HepG2 (cell line): ENCODE results near the gene MRPL37. TPM values are rescaled to one million over a fixed set of nuclear protein-coding genes. Genes with fewer than 3 reads are reported as not detected.

Experiments used
- ATAC-seq: fragments of 200-7000 bp; cut with Tn5 transposase; 3 replicates; pipeline ENCODE4 v1.9.1; 2020; ENCODE audit warnings: mild to moderate bottlenecking, moderate library complexity
- BruUV-seq: library from RNA; stranded (reverse); fragments of 400-500 nt; replicated peaks from 2 replicates; lab custom pipeline; 2021; lab: Mats Ljungman, UMichigan
- CTCF ChIA-PET: fragments of 300-600 bp; formaldehyde crosslinking; extraction: SDS; loops from one replicate; lab custom pipeline; 2021; ENCODE audit warnings: low total read pairs, inconsistent platforms, low intra/inter-chr PET ratio; lab: Yijun Ruan, JAX
- POLR2A ChIA-PET: fragments of 350-600 bp; sonication (Branson Sonifier 250); formaldehyde crosslinking; loops from one replicate; lab custom pipeline; 2020; ENCODE audit warnings: antibody characterized with exemption, inconsistent platforms; lab: Yijun Ruan, JAX
- DNase-seq: peaks from one replicate; pipeline ENCODE4 v3.0.0-alpha.2; 2015; ENCODE audit warnings: low spot score
- FAIRE-seq: peaks from 3 replicates; lab custom pipeline; 2011; peaks lifted over from hg19 to GRCh38; lab: Jason Lieb, UNC
- H2AFZ ChIP-seq: one replicate; pipeline ENCODE4 v1.6.1; 2011; ENCODE audit warnings: low read length, inconsistent platforms
- H3K27ac ChIP-seq: fragments of 300-600 bp; 3 replicates; pipeline ENCODE4 v1.8.0; 2011; ENCODE audit warnings: mixed run types, mild to moderate bottlenecking, mixed read lengths, low read length, inconsistent platforms; ENCODE audit not compliant: insufficient read depth; ENCODE audit errors: extremely low read length
- H3K27me3 ChIP-seq, 2 experiments: fragments of 200-600 bp in 1 of 2; 2 replicates in 1 of 2; 3 replicates in 1 of 2; pipeline versions ENCODE4 v1.6.0 to v1.8.0; 2011; ENCODE audit warnings: low read length in 2 of 2, mild to moderate bottlenecking in 2 of 2, moderate library complexity in 2 of 2, inconsistent platforms in 1 of 2; ENCODE audit not compliant: insufficient read depth in 2 of 2, control insufficient read depth in 1 of 2
- H3K36me3 ChIP-seq, 2 experiments: fragments of 200-600 bp in 1 of 2; replicated peaks in 1 of 2; 2 replicates in 1 of 2; 3 replicates in 1 of 2; pipeline versions ENCODE4 v1.5.1 to v1.8.0; 2011; ENCODE audit warnings: low read length in 2 of 2, inconsistent platforms in 1 of 2; ENCODE audit not compliant: insufficient read depth in 2 of 2, control insufficient read depth in 1 of 2
- H3K4me1 ChIP-seq: 2 replicates; pipeline ENCODE4 v1.5.1; 2012; ENCODE audit warnings: low read length, inconsistent platforms; ENCODE audit not compliant: insufficient read depth
- H3K4me2 ChIP-seq: 2 replicates; pipeline ENCODE4 v1.6.0; 2011; ENCODE audit warnings: low read depth, low read length, inconsistent platforms
- H3K4me3 ChIP-seq, 3 experiments: fragments of 200-600 bp in 1 of 3; sonication (generic), shearing (Covaris generic) in 1 of 3; replicated peaks in 1 of 3; 2 replicates each; pipeline ENCODE4 v1.5.1; 2011 to 2016; ENCODE audit warnings: low read length in 3 of 3, inconsistent platforms in 2 of 3, low read depth in 2 of 3, mild to moderate bottlenecking in 2 of 3, control low read depth in 1 of 3, mixed read lengths in 1 of 3; ENCODE audit not compliant: insufficient read depth in 1 of 3
- H3K79me2 ChIP-seq: one replicate; pipeline ENCODE4 v1.6.1; 2011; ENCODE audit warnings: low read length, inconsistent platforms; ENCODE audit not compliant: insufficient read depth
- H3K9ac ChIP-seq: 2 replicates; pipeline ENCODE4 v1.6.0; 2011; ENCODE audit warnings: mild to moderate bottlenecking, low read depth, low read length, inconsistent platforms; ENCODE audit not compliant: insufficient read depth
- H3K9me3 ChIP-seq: 2 replicates; pipeline ENCODE4 v1.5.1; 2012; ENCODE audit warnings: mild to moderate bottlenecking, low read length
- H4K20me1 ChIP-seq: 2 replicates; pipeline ENCODE4 v1.6.0; 2011; ENCODE audit warnings: inconsistent platforms, mild to moderate bottlenecking, low read length, moderate library complexity; ENCODE audit not compliant: insufficient read depth
- EEA1 ChIP-seq: sonication (generic); formaldehyde crosslinking; IDR thresholded peaks from 2 replicates; pipeline ENCODE4 v1.5.1; 2020; ENCODE audit warnings: mild to moderate bottlenecking, missing genetic modification reagents, borderline replicate concordance
- SNAI1 ChIP-seq: sonication (generic); formaldehyde crosslinking; IDR thresholded peaks from 2 replicates; pipeline ENCODE4 v1.5.0; 2020; ENCODE audit warnings: mild to moderate bottlenecking, missing genetic modification reagents, borderline replicate concordance
- SRY ChIP-seq: sonication (generic); formaldehyde crosslinking; IDR thresholded peaks from 2 replicates; pipeline ENCODE4 v1.8.0; 2022; ENCODE audit warnings: mild to moderate bottlenecking, missing genetic modification reagents
- SYNCRIP ChIP-seq: fragments of 200-400 bp; formaldehyde crosslinking; IDR thresholded peaks from 2 replicates; pipeline ENCODE4 v1.6.1; 2018; ENCODE audit warnings: mild to moderate bottlenecking, low read depth, low read length; ENCODE audit not compliant: insufficient read depth
- ZNF432 ChIP-seq: sonication (generic); formaldehyde crosslinking; IDR thresholded peaks from 2 replicates; pipeline ENCODE4 v1.5.0; 2020; ENCODE audit warnings: missing genetic modification reagents, mild to moderate bottlenecking, borderline replicate concordance
- ZNF484 ChIP-seq: sonication (generic); formaldehyde crosslinking; IDR thresholded peaks from 2 replicates; pipeline ENCODE4 v1.5.1; 2020; ENCODE audit warnings: mild to moderate bottlenecking, low read depth, missing genetic modification reagents, borderline replicate concordance
- ZNF501 ChIP-seq: sonication (generic); formaldehyde crosslinking; IDR thresholded peaks from 2 replicates; pipeline ENCODE4 v1.5.1; 2020; ENCODE audit warnings: mild to moderate bottlenecking, moderate library complexity, missing genetic modification reagents
- WGBS: methylation state at CpG from one replicate; pipeline ENCODE4 v1.1.6; 2017; ENCODE audit warnings: low lambda C conversion rate; 5-methylcytosine and 5-hydroxymethylcytosine counted together
- in situ Hi-C: cut with HindIII; loops from 2 replicates; pipeline ENCODE4 v1.10.0; 2017; ENCODE audit warnings: low pct_unique_long_range_greater_than_20kb; ENCODE audit not compliant: extremely low pct_ligation_motif_present
- intact Hi-C: fragments of 100-400 bp; cut with micrococcal nuclease; formaldehyde crosslinking; loops from one replicate; pipeline ENCODE4 v1.10.0; 2022; ENCODE audit not compliant: unreplicated experiment
- polyA plus RNA-seq, 8 experiments: library from polyadenylated mRNA; depleted of rRNA in 3 of 8; stranded (reverse) in 7 of 8; unstranded in 1 of 8; fragments of >200 nt; fragmentation: Illumina TruSeq in 4 of 8; extraction: Trizol in 4 of 8; gene quantifications; 2 replicates each; pipeline versions ENCODE4 v1.2.1 to v1.2.3, GENCODE V29; 2011 to 2016; ENCODE audit warnings: low read depth in 4 of 8, missing spikeins in 1 of 8, mixed read lengths in 1 of 8; ENCODE audit not compliant: insufficient read depth in 1 of 8
- total RNA-seq, 5 experiments: library from RNA; depleted of rRNA; stranded (reverse); fragments of >200 nt; fragmentation: Illumina TruSeq; extraction: Trizol; gene quantifications; 2 replicates each; pipeline ENCODE4 v1.2.3, GENCODE V29; 2016; ENCODE audit warnings: low read depth in 1 of 5
- TF ChIP-seq, protein P1 (sequence below): IDR thresholded peaks from 2 replicates; pipeline ENCODE4 v1.6.1; 2016

The MRPL37 gene
- total and polyA plus RNA-seq, 2 of the 13 experiments (the other 11 are each of a cell fraction or from before 2014, with no cell fraction given), result 31.7 to 127 TPM

DNA sequence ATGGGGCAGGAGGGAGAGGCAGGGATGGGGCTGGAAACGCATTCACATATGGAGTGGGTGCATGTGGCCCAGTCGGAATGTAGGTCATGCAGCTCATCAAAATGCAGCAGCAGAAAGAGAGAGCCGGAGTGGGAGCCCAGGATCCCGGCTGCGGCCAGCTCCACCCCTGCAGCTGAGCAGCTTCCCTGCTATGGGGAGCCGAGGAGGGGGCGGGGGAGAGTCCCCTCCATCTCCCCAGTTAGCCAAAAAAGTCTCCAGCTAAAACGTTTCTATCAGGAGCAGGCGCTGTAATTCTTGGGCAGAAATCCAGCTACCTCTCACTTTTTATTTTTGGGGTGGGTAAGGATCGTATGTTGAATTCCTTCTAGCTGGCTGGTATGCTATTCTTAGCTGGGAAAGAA, 39.7 kb downstream of the MRPL37 start:
- no TSS peak for BruUV-seq
- 96% methylated on average over 10 of the region's 10 CpGs for WGBS
- ATAC-seq (no peak), DNase-seq (no peak), FAIRE-seq (no peak)
- ChIA-PET CTCF (no interaction called here), POLR2A (no interaction called here)
- Histone ChIP-seq H3K27ac (no peak overlapping the region), H3K9me3 (no peaks in the 10 kb centered on the region), H3K27me3 (no peaks in the 10 kb centered on the region), H2AFZ (no peak overlapping the region), H3K9ac (no peak overlapping the region), H3K4me2 (no peak overlapping the region), H4K20me1 (no peaks in the 10 kb centered on the region), H3K79me2 (no peaks in the 10 kb centered on the region), H3K4me1 (peaks cover 7% of the 10 kb centered on the region), H3K4me3 (no peak overlapping the region), H3K36me3 (peaks cover 15 to 22% of the 10 kb centered on the region in 2 experiments; a peak in 4 of 5 replicates)
- intact Hi-C loops, result no loop called here
- in situ Hi-C loops, result no loop called here
- TF ChIP-seq, protein P1, sequence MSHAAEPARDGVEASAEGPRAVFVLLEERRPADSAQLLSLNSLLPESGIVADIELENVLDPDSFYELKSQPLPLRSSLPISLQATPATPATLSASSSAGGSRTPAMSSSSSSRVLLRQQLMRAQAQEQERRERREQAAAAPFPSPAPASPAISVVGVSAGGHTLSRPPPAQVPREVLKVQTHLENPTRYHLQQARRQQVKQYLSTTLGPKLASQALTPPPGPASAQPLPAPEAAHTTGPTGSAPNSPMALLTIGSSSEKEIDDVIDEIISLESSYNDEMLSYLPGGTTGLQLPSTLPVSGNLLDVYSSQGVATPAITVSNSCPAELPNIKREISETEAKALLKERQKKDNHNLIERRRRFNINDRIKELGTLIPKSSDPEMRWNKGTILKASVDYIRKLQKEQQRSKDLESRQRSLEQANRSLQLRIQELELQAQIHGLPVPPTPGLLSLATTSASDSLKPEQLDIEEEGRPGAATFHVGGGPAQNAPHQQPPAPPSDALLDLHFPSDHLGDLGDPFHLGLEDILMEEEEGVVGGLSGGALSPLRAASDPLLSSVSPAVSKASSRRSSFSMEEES, result no peak
- no peak for TF ChIP-seq ZNF484
- TF ChIP-seq SRY (CRISPR knock-in tag), result no peak
- TF ChIP-seq SNAI1 (CRISPR knock-in tag), result no peak
- no peak for TF ChIP-seq EEA1
- TF ChIP-seq ZNF501, result no peak
- no peak for TF ChIP-seq ZNF432 (CRISPR knock-in tag)
- TF ChIP-seq SYNCRIP, result no peak
